HepG2 (cell line): ENCODE results near the gene UNC50. TPM values are rescaled to one million over a fixed set of nuclear protein-coding genes. Genes with fewer than 3 reads are reported as not detected.

ENCODE experiments used
- ATAC-seq: fragments of 200-7000 bp; cut with Tn5 transposase; 3 replicates; pipeline ENCODE4 v1.9.1; 2020; ENCODE audit warnings: mild to moderate bottlenecking, moderate library complexity
- BruUV-seq: library from RNA; stranded (reverse); fragments of 400-500 nt; replicated peaks from 2 replicates; lab custom pipeline; 2021; lab: Mats Ljungman, UMichigan
- CTCF ChIA-PET: fragments of 300-600 bp; formaldehyde crosslinking; extraction: SDS; loops from one replicate; lab custom pipeline; 2021; ENCODE audit warnings: low total read pairs, inconsistent platforms, low intra/inter-chr PET ratio; lab: Yijun Ruan, JAX
- POLR2A ChIA-PET: fragments of 350-600 bp; sonication (Branson Sonifier 250); formaldehyde crosslinking; loops from one replicate; lab custom pipeline; 2020; ENCODE audit warnings: antibody characterized with exemption, inconsistent platforms; lab: Yijun Ruan, JAX
- DNase-seq: peaks from one replicate; pipeline ENCODE4 v3.0.0-alpha.2; 2015; ENCODE audit warnings: low spot score
- FAIRE-seq: peaks from 3 replicates; lab custom pipeline; 2011; peaks lifted over from hg19 to GRCh38; lab: Jason Lieb, UNC
- H2AFZ ChIP-seq: one replicate; pipeline ENCODE4 v1.6.1; 2011; ENCODE audit warnings: low read length, inconsistent platforms
- H3K27ac ChIP-seq: fragments of 300-600 bp; 3 replicates; pipeline ENCODE4 v1.8.0; 2011; ENCODE audit warnings: mixed run types, mild to moderate bottlenecking, mixed read lengths, low read length, inconsistent platforms; ENCODE audit not compliant: insufficient read depth; ENCODE audit errors: extremely low read length
- H3K27me3 ChIP-seq, 2 experiments: fragments of 200-600 bp in 1 of 2; 2 replicates in 1 of 2; 3 replicates in 1 of 2; pipeline versions ENCODE4 v1.6.0 to v1.8.0; 2011; ENCODE audit warnings: low read length in 2 of 2, mild to moderate bottlenecking in 2 of 2, moderate library complexity in 2 of 2, inconsistent platforms in 1 of 2; ENCODE audit not compliant: insufficient read depth in 2 of 2, control insufficient read depth in 1 of 2
- H3K36me3 ChIP-seq, 2 experiments: fragments of 200-600 bp in 1 of 2; replicated peaks in 1 of 2; 2 replicates in 1 of 2; 3 replicates in 1 of 2; pipeline versions ENCODE4 v1.5.1 to v1.8.0; 2011; ENCODE audit warnings: low read length in 2 of 2, inconsistent platforms in 1 of 2; ENCODE audit not compliant: insufficient read depth in 2 of 2, control insufficient read depth in 1 of 2
- H3K4me1 ChIP-seq: 2 replicates; pipeline ENCODE4 v1.5.1; 2012; ENCODE audit warnings: low read length, inconsistent platforms; ENCODE audit not compliant: insufficient read depth
- H3K4me2 ChIP-seq: 2 replicates; pipeline ENCODE4 v1.6.0; 2011; ENCODE audit warnings: low read depth, low read length, inconsistent platforms
- H3K4me3 ChIP-seq, 3 experiments: fragments of 200-600 bp in 1 of 3; sonication (generic), shearing (Covaris generic) in 1 of 3; replicated peaks in 1 of 3; 2 replicates each; pipeline ENCODE4 v1.5.1; 2011 to 2016; ENCODE audit warnings: low read length in 3 of 3, inconsistent platforms in 2 of 3, low read depth in 2 of 3, mild to moderate bottlenecking in 2 of 3, control low read depth in 1 of 3, mixed read lengths in 1 of 3; ENCODE audit not compliant: insufficient read depth in 1 of 3
- H3K79me2 ChIP-seq: one replicate; pipeline ENCODE4 v1.6.1; 2011; ENCODE audit warnings: low read length, inconsistent platforms; ENCODE audit not compliant: insufficient read depth
- H3K9ac ChIP-seq: 2 replicates; pipeline ENCODE4 v1.6.0; 2011; ENCODE audit warnings: mild to moderate bottlenecking, low read depth, low read length, inconsistent platforms; ENCODE audit not compliant: insufficient read depth
- H3K9me3 ChIP-seq: 2 replicates; pipeline ENCODE4 v1.5.1; 2012; ENCODE audit warnings: mild to moderate bottlenecking, low read length
- H4K20me1 ChIP-seq: 2 replicates; pipeline ENCODE4 v1.6.0; 2011; ENCODE audit warnings: inconsistent platforms, mild to moderate bottlenecking, low read length, moderate library complexity; ENCODE audit not compliant: insufficient read depth
- ZBTB33 ChIP-seq: sonication (generic); formaldehyde crosslinking; IDR thresholded peaks from 2 replicates; pipeline ENCODE4 v1.4.0; 2020; ENCODE audit warnings: missing genetic modification reagents
- ZBTB43 ChIP-seq: sonication (generic); formaldehyde crosslinking; conservative IDR thresholded peaks from 2 replicates; pipeline ENCODE4 v1.4.0; 2020; ENCODE audit warnings: missing genetic modification reagents
- ZKSCAN8 ChIP-seq: IDR thresholded peaks from 2 replicates; pipeline ENCODE4 v1.6.1; 2016; ENCODE audit warnings: borderline replicate concordance, missing genetic modification reagents, missing compliant biosample characterization
- ZNF17 ChIP-seq: sonication (generic); formaldehyde crosslinking; IDR thresholded peaks from 2 replicates; pipeline ENCODE4 v1.5.0; 2020; ENCODE audit warnings: mild to moderate bottlenecking, missing genetic modification reagents
- ZNF549 ChIP-seq: sonication (generic); formaldehyde crosslinking; IDR thresholded peaks from 2 replicates; pipeline ENCODE4 v1.5.0; 2020; ENCODE audit warnings: missing genetic modification reagents
- ZSCAN5A ChIP-seq: sonication (generic); formaldehyde crosslinking; IDR thresholded peaks from 2 replicates; pipeline ENCODE4 v1.8.0; 2022; ENCODE audit warnings: mild to moderate bottlenecking, missing genetic modification reagents, borderline replicate concordance
- WGBS: methylation state at CpG from one replicate; pipeline ENCODE4 v1.1.6; 2017; ENCODE audit warnings: low lambda C conversion rate; 5-methylcytosine and 5-hydroxymethylcytosine counted together
- in situ Hi-C: cut with HindIII; loops from 2 replicates; pipeline ENCODE4 v1.10.0; 2017; ENCODE audit warnings: low pct_unique_long_range_greater_than_20kb; ENCODE audit not compliant: extremely low pct_ligation_motif_present
- intact Hi-C: fragments of 100-400 bp; cut with micrococcal nuclease; formaldehyde crosslinking; loops from one replicate; pipeline ENCODE4 v1.10.0; 2022; ENCODE audit not compliant: unreplicated experiment
- polyA plus RNA-seq, 8 experiments: library from polyadenylated mRNA; depleted of rRNA in 3 of 8; stranded (reverse) in 7 of 8; unstranded in 1 of 8; fragments of >200 nt; fragmentation: Illumina TruSeq in 4 of 8; extraction: Trizol in 4 of 8; gene quantifications; 2 replicates each; pipeline versions ENCODE4 v1.2.1 to v1.2.3, GENCODE V29; 2011 to 2016; ENCODE audit warnings: low read depth in 4 of 8, missing spikeins in 1 of 8, mixed read lengths in 1 of 8; ENCODE audit not compliant: insufficient read depth in 1 of 8
- total RNA-seq, 5 experiments: library from RNA; depleted of rRNA; stranded (reverse); fragments of >200 nt; fragmentation: Illumina TruSeq; extraction: Trizol; gene quantifications; 2 replicates each; pipeline ENCODE4 v1.2.3, GENCODE V29; 2016; ENCODE audit warnings: low read depth in 1 of 5

Gene UNC50
- total and polyA plus RNA-seq, 2 of the 13 experiments (the other 11 are each of a cell fraction or from before 2014, with no cell fraction given) = 92.6 to 95.6 TPM

GRCh38 chr2:98582523-98582922 lies 25.9 kb upstream of the UNC50 start:
- Histone ChIP-seq H4K20me1 (no peaks in the 10 kb centered on the region), H3K36me3 (peaks cover 3 to 8% of the 10 kb centered on the region in 2 experiments), H3K27ac (no peak overlapping the region), H2AFZ (no peak overlapping the region), H3K79me2 (no peaks in the 10 kb centered on the region), H3K4me3 (no peak overlapping the region), H3K9me3 (no peaks in the 10 kb centered on the region), H3K9ac (no peak overlapping the region), H3K4me1 (peaks cover 19% of the 10 kb centered on the region), H3K4me2 (no peak overlapping the region), H3K27me3 (no peaks in the 10 kb centered on the region)
- BruUV-seq = no TSS peak
- FAIRE-seq (no peak), DNase-seq (no peak), ATAC-seq (no peak)
- 96% methylated on average over 9 of the region's 9 CpGs for WGBS
- in situ Hi-C loops = no loop called here
- ChIA-PET CTCF (no interaction called here), POLR2A (no interaction called here)
- TF ChIP-seq ZNF549 (CRISPR knock-in tag) (no peak), ZKSCAN8 (CRISPR knock-in tag) (0 out of 2 replicates have a peak, but pooled peaks have one; percentile 8)
- intact Hi-C loops = no loop called here

GRCh38 chr2:98583276-98583675 lies 25.1 kb upstream of the UNC50 start:
- TF ChIP-seq ZSCAN5A = no peak
- no peak for TF ChIP-seq ZNF17 (CRISPR knock-in tag)
- 0 out of 2 replicates have a peak, but pooled peaks have one; percentile 1 for TF ChIP-seq ZBTB43 (CRISPR knock-in tag)
- TF ChIP-seq ZBTB33 = no peak
- in situ Hi-C loops (no loop called here), intact Hi-C loops (no loop called here)
- 0 out of 2 replicates have a peak overlapping the region, but pooled peaks have one; percentile 68 for H3K4me2 ChIP-seq
- CTCF ChIA-PET = no interaction called here
- BruUV-seq = no TSS peak
- H3K36me3 ChIP-seq = peaks cover 3 to 7% of the 10 kb centered on the region in 2 experiments; a peak in 4 of 5 replicates
- POLR2A ChIA-PET = interaction anchor here (0.9 to 1.6 kb wide), 4 partner anchors 13 to 152 kb away, joined by 3 to 5 read pairs (median 4); partner anchors contain the start of genes COA5 and UNC50
- WGBS = 96% methylated on average over 7 of the region's 7 CpGs
- H2AFZ ChIP-seq = no peak overlapping the region
- H3K4me1 ChIP-seq = peaks cover 19% of the 10 kb centered on the region
- FAIRE-seq (no peak), DNase-seq (no peak), ATAC-seq (no peak)
- peak overlapping the region; percentile 83 for H3K27ac ChIP-seq
- no peak overlapping the region for H3K4me3 ChIP-seq
- H3K79me2 ChIP-seq = no peaks in the 10 kb centered on the region
- H3K9ac ChIP-seq = no peak overlapping the region
- H3K27me3 ChIP-seq = no peaks in the 10 kb centered on the region
- no peaks in the 10 kb centered on the region for H3K9me3 ChIP-seq
- no peaks in the 10 kb centered on the region for H4K20me1 ChIP-seq
